Ishikawa (cell line): ENCODE results near the gene MYO1E.

Experiments used
- CEBPB ChIP-seq: IDR thresholded peaks from 2 replicates; pipeline ENCODE4 v1.6.1; 2012
- CREB1 ChIP-seq: IDR thresholded peaks from 2 replicates; pipeline ENCODE4 v1.6.1; 2012; ENCODE audit warnings: low read depth
- EGR1 ChIP-seq: IDR thresholded peaks from 2 replicates; pipeline ENCODE4 v1.6.1; 2012
- EP300 ChIP-seq: IDR thresholded peaks from 2 replicates; pipeline ENCODE4 v1.6.1; 2012; ENCODE audit warnings: borderline replicate concordance
- FOXM1 ChIP-seq: IDR thresholded peaks from 2 replicates; pipeline ENCODE4 v1.6.1; 2012; ENCODE audit warnings: low read depth, borderline replicate concordance
- MAX ChIP-seq: IDR thresholded peaks from 2 replicates; pipeline ENCODE4 v1.6.1; 2012
- NFIC ChIP-seq: IDR thresholded peaks from 2 replicates; pipeline ENCODE4 v1.6.1; 2012
- RAD21 ChIP-seq: IDR thresholded peaks from 2 replicates; pipeline ENCODE4 v1.6.1; 2012; ENCODE audit warnings: low read depth
- REST ChIP-seq: IDR thresholded peaks from 2 replicates; pipeline ENCODE4 v1.6.1; 2012; ENCODE audit warnings: low read depth, mild to moderate bottlenecking
- TAF1 ChIP-seq: IDR thresholded peaks from 2 replicates; pipeline ENCODE4 v1.6.1; 2012; ENCODE audit warnings: low read depth, mild to moderate bottlenecking
- TCF12 ChIP-seq: IDR thresholded peaks from 2 replicates; pipeline ENCODE4 v1.6.1; 2012; ENCODE audit warnings: low read depth
- TEAD4 ChIP-seq: IDR thresholded peaks from 2 replicates; pipeline ENCODE4 v1.6.1; 2012
- USF1 ChIP-seq: IDR thresholded peaks from 2 replicates; pipeline ENCODE4 v1.6.1; 2012
- YY1 ChIP-seq: IDR thresholded peaks from 2 replicates; pipeline ENCODE4 v1.6.1; 2012; ENCODE audit warnings: low read depth
- ZBTB7A ChIP-seq: IDR thresholded peaks from 2 replicates; pipeline ENCODE4 v1.6.1; 2012; ENCODE audit warnings: low read depth

Gene MYO1E

GRCh38 chr15:59334076-59334415 is 38.6 kb downstream of the MYO1E start:
- TF ChIP-seq MAX (no peak), TCF12 (no peak)

- TF ChIP-seq NFIC (no peak), ZBTB7A (no peak), YY1 (no peak), EP300 (no peak), CREB1 (no peak), REST (no peak), TEAD4 (no peak), TCF12 (no peak), EGR1 (no peak), MAX (no peak), RAD21 (no peak), CEBPB (no peak), USF1 (no peak), FOXM1 (no peak), TAF1 (no peak)
Measured at GRCh38 chr15:59333401-59334075, 39.1 kb downstream of the MYO1E start.

GRCh38 chr15:59332009-59332408 is 40.7 kb downstream of the MYO1E start:
- TF ChIP-seq TCF12 (no peak), NFIC (no peak), REST (no peak), TEAD4 (no peak), ZBTB7A (no peak), USF1 (no peak), RAD21 (no peak), CREB1 (no peak), EGR1 (no peak), MAX (no peak), EP300 (no peak), FOXM1 (no peak), TAF1 (no peak), YY1 (no peak), CEBPB (no peak)

GRCh38 chr15:59330649-59331048 is 42.0 kb downstream of the MYO1E start:
- TF ChIP-seq ZBTB7A (no peak), FOXM1 (no peak), USF1 (no peak), EP300 (no peak), TEAD4 (no peak), YY1 (no peak), CEBPB (no peak), MAX (no peak), TCF12 (no peak), CREB1 (no peak), NFIC (no peak), EGR1 (no peak), TAF1 (no peak), REST (no peak), RAD21 (no peak)
